H9 (cell line): Measurements from ENCODE around the gene COQ8B. TPM values are rescaled to one million over a fixed set of nuclear protein-coding genes. Genes with fewer than 3 reads are reported as not detected.
"Not testable (repeated sequence)": the region's sequence is repeated elsewhere in the genome, so short reads cannot be mapped to it uniquely, and the experiment has no call there.

Source experiments
- DNase-seq: peaks from one replicate; pipeline ENCODE4 v3.0.0-alpha.2; 2017
- H2AFZ ChIP-seq: one replicate; pipeline ENCODE4 v1.6.1; 2013; ENCODE audit warnings: mild to moderate bottlenecking, low read length, control low read depth, moderate library complexity
- H2AK5ac ChIP-seq: 2 replicates; pipeline ENCODE4 v1.6.1; 2013; ENCODE audit warnings: low read length, control low read depth, mixed read lengths; ENCODE audit not compliant: insufficient read length
- H2BK120ac ChIP-seq: one replicate; pipeline ENCODE4 v1.6.1; 2013; ENCODE audit warnings: low read depth, mild to moderate bottlenecking, low read length, control low read depth, inconsistent platforms; ENCODE audit not compliant: poor library complexity, severe bottlenecking
- H2BK12ac ChIP-seq: 2 replicates; pipeline ENCODE4 v1.6.1; 2013; ENCODE audit warnings: low read length, control low read depth, mixed read lengths, low read depth; ENCODE audit not compliant: insufficient read length
- H2BK15ac ChIP-seq: 2 replicates; pipeline ENCODE4 v1.6.1; 2013; ENCODE audit warnings: low read depth, low read length, control low read depth
- H2BK20ac ChIP-seq: one replicate; pipeline ENCODE4 v1.6.1; 2013; ENCODE audit warnings: low read depth, mild to moderate bottlenecking, low read length, control low read depth, inconsistent platforms; ENCODE audit not compliant: poor library complexity, severe bottlenecking
- H2BK5ac ChIP-seq: 2 replicates; pipeline ENCODE4 v1.6.1; 2013; ENCODE audit warnings: low read length, control low read depth, mixed read lengths; ENCODE audit not compliant: insufficient read length
- H3K14ac ChIP-seq: 2 replicates; pipeline ENCODE4 v1.6.1; 2013; ENCODE audit warnings: low read length, control low read depth; ENCODE audit not compliant: insufficient read depth
- H3K18ac ChIP-seq: 2 replicates; pipeline ENCODE4 v1.6.1; 2013; ENCODE audit warnings: low read depth, mild to moderate bottlenecking, mixed read lengths, low read length, control low read depth; ENCODE audit not compliant: insufficient read length
- H3K23ac ChIP-seq: 2 replicates; pipeline ENCODE4 v1.6.1; 2013; ENCODE audit warnings: low read length, control low read depth, mixed read lengths, low read depth; ENCODE audit not compliant: insufficient read length
- H3K23me2 ChIP-seq: 2 replicates; pipeline ENCODE4 v1.6.1; 2013; ENCODE audit warnings: low read depth, mild to moderate bottlenecking, mixed read lengths, low read length, control low read depth; ENCODE audit not compliant: insufficient read length, poor library complexity, severe bottlenecking
- H3K27ac ChIP-seq: 2 replicates; pipeline ENCODE4 v1.5.1; 2013; ENCODE audit warnings: low read length, control low read depth, mixed read lengths, low read depth; ENCODE audit not compliant: insufficient read length
- H3K27me3 ChIP-seq: 2 replicates; pipeline ENCODE4 v1.6.1; 2013; ENCODE audit warnings: low read length, control low read depth, inconsistent platforms; ENCODE audit not compliant: insufficient read depth
- H3K4ac ChIP-seq: 2 replicates; pipeline ENCODE4 v1.6.1; 2013; ENCODE audit warnings: low read depth, mild to moderate bottlenecking, control low read depth, inconsistent platforms, low read length, moderate library complexity
- H3K4me1 ChIP-seq: 2 replicates; pipeline ENCODE4 v1.6.1; 2013; ENCODE audit warnings: low read length, control low read depth, inconsistent platforms; ENCODE audit not compliant: insufficient read depth
- H3K4me2 ChIP-seq: 2 replicates; pipeline ENCODE4 v1.6.1; 2013; ENCODE audit warnings: low read length, control low read depth, mixed read lengths; ENCODE audit not compliant: insufficient read length, insufficient read depth
- H3K56ac ChIP-seq: 2 replicates; pipeline ENCODE4 v1.6.1; 2013; ENCODE audit warnings: low read depth, mild to moderate bottlenecking, mixed read lengths, low read length, control low read depth; ENCODE audit not compliant: insufficient read length
- H3K79me1 ChIP-seq: 2 replicates; pipeline ENCODE4 v1.6.1; 2013; ENCODE audit warnings: low read depth, mild to moderate bottlenecking, moderate library complexity, low read length, control low read depth, inconsistent platforms; ENCODE audit not compliant: insufficient read depth, poor library complexity, severe bottlenecking
- H3K79me2 ChIP-seq: 2 replicates; pipeline ENCODE4 v1.6.1; 2013; ENCODE audit warnings: low read length, control low read depth, inconsistent platforms; ENCODE audit not compliant: insufficient read depth
- H3K9ac ChIP-seq: 2 replicates; pipeline ENCODE4 v1.6.1; 2013; ENCODE audit warnings: low read length, control low read depth, mixed read lengths; ENCODE audit not compliant: insufficient read length; ENCODE audit errors: extremely low read depth
- H3K9me3 ChIP-seq: one replicate; pipeline ENCODE4 v1.6.1; 2013; ENCODE audit warnings: low read depth, low read length, inconsistent platforms; ENCODE audit not compliant: control insufficient read depth
- H3T11ph ChIP-seq: one replicate; pipeline ENCODE4 v1.6.1; 2013; ENCODE audit warnings: mild to moderate bottlenecking, low read length, control low read depth, inconsistent platforms
- H4K20me1 ChIP-seq: one replicate; pipeline ENCODE4 v1.6.1; 2013; ENCODE audit not compliant: control insufficient read depth, insufficient read length, insufficient read depth
- H4K5ac ChIP-seq: 2 replicates; pipeline ENCODE4 v1.6.1; 2013; ENCODE audit warnings: low read depth, mild to moderate bottlenecking, mixed read lengths, low read length, control low read depth; ENCODE audit not compliant: insufficient read length
- H4K8ac ChIP-seq: replicated peaks from 2 replicates; pipeline ENCODE4 v1.6.1; 2013; ENCODE audit warnings: low read length, control low read depth, mixed read lengths, low read depth; ENCODE audit not compliant: insufficient read length
- H4K91ac ChIP-seq: 2 replicates; pipeline ENCODE4 v1.6.1; 2013; ENCODE audit warnings: low read depth, mild to moderate bottlenecking, moderate library complexity, mixed read lengths, low read length, control low read depth; ENCODE audit not compliant: insufficient read length
- H3K27ac Mint-ChIP-seq, 3 experiments: 2 replicates in 2 of 3; 3 replicates in 1 of 3; pipeline ENCODE4 v1.8.0; 2020 to 2021; ENCODE audit warnings: mixed read lengths in 3 of 3, mild to moderate bottlenecking in 1 of 3, moderate library complexity in 1 of 3
- H3K27me3 Mint-ChIP-seq: 2 replicates; pipeline ENCODE4 v1.8.0; 2021; ENCODE audit warnings: low read depth, mild to moderate bottlenecking, moderate library complexity, mixed read lengths
- H3K36me3 Mint-ChIP-seq, 3 experiments: 2 replicates in 2 of 3; 3 replicates in 1 of 3; pipeline ENCODE4 v1.8.0; 2020 to 2021; ENCODE audit warnings: low read depth in 3 of 3, mixed read lengths in 3 of 3; ENCODE audit not compliant: insufficient read depth in 1 of 3
- H3K4me1 Mint-ChIP-seq, 2 experiments: 2 replicates each; pipeline ENCODE4 v1.8.0; 2020; ENCODE audit warnings: mixed read lengths in 2 of 2
- H3K4me3 Mint-ChIP-seq, 2 experiments: 2 replicates in 1 of 2; 3 replicates in 1 of 2; pipeline ENCODE4 v1.8.0; 2020 to 2021; ENCODE audit warnings: mild to moderate bottlenecking in 2 of 2, mixed read lengths in 2 of 2, moderate library complexity in 1 of 2
- H3K9me3 Mint-ChIP-seq, 2 experiments: 2 replicates in 1 of 2; 3 replicates in 1 of 2; pipeline ENCODE4 v1.8.0; 2020; ENCODE audit warnings: mild to moderate bottlenecking in 2 of 2, mixed read lengths in 2 of 2, moderate library complexity in 1 of 2
- WGBS: extraction: QIAGEN DNeasy Blood & Tissue Kit; methylation state at CpG from one replicate; pipeline ENCODE4 v1.1.7; 2013; ENCODE audit warnings: missing lambda C conversion rate, low lambda C conversion rate, mixed read lengths; ENCODE audit not compliant: insufficient read length; ENCODE audit errors: extremely low coverage; 5-methylcytosine and 5-hydroxymethylcytosine counted together
- long read RNA-seq: library from polyadenylated mRNA; unstranded; transcript quantifications from one replicate; pipeline ENCODE4 v2.0.0, GENCODE V29; 2020
- total RNA-seq: library from RNA; stranded (reverse); gene quantifications from 2 replicates; pipeline ENCODE4 v1.2.1, GENCODE V29; 2021
- TF ChIP-seq, protein P1 (sequence below): fragments of 200-600 bp; sonication (generic); conservative IDR thresholded peaks from 3 replicates; pipeline ENCODE4 v1.8.0; 2021; ENCODE audit warnings: antibody characterized with exemption, mild to moderate bottlenecking

The COQ8B gene
- 40.5 and 42.0 TPM in 2 replicates for total RNA-seq
- long read RNA-seq, transcript COQ8B-202 (15 exons, 2,443 nt) = major isoform, 20 of 217 reads
- long read RNA-seq, partial matches to known transcripts = 15 of 217 reads
- long read RNA-seq, other reads (novel, unspliced or antisense) = 181 of 217 reads

DNA sequence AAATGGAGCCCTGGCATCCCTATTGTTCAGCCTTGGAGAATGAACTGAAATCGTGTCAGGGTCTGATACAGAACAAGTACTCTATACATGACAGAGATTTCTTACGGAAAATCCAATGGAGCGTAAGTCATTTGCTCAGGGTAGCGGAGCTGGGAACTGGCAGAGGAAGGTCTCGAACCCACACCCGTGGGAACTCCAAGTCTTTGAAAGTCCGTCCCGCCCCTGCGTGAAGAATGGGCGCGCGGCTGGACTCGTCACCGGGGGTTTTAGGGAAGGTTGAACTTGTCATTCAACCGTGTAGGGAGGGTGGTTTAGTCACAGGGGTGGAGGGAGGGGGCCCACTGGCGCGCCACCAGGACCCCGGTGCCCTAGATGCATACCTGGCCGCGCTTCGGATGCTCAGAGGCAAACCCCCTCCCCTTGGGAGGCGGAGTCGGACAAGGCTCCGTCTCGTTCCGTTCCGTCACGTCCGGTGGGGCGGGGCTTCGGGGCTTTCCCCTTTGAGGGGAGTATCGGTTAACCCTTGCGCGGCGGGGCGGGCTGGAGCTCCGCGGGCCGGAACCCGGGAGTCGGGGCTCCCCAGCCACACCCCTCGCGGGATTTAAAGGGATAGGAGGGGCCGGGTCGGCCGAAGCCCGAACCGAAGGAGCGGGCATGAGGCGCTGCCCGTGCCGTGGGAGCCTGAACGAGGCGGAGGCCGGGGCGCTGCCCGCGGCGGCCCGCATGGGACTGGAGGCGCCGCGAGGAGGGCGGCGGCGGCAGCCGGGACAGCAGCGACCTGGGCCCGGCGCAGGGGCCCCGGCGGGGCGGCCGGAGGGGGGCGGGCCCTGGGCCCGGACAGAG is at the start of gene COQ8B, which contains the start of gene ITPKC:
Gene COQ8B (minus strand): TSS at position 405 of the 843 bp plus-strand sequence. CDS start 2,254 bp downstream, outside the sequence.
Gene ITPKC (plus strand): TSS at position 631 of the 843 bp plus-strand sequence. CDS start 24 bp downstream, at position 655.
- Histone ChIP-seq H3K14ac (peak within 1 kb of the TSS; percentile 88), H3K27ac (peak within 1 kb of the TSS; percentile 53), H3K79me2 (no peaks in the 10 kb centered on the region; the same call in 1 of the 2 replicates), H2AFZ (no peak within 1 kb of the TSS), H3K4me1 (no peaks in the 10 kb centered on the region; the same call in 1 of the 2 replicates), H3K9ac (peak within 1 kb of the TSS; percentile 85), H2BK5ac (no peak within 1 kb of the TSS), H3K9me3 (no peaks in the 10 kb centered on the region), H3K27me3 (no peaks in the 10 kb centered on the region), H4K91ac (peak within 1 kb of the TSS; percentile 15), H3K56ac (no peak within 1 kb of the TSS), H3K4ac (peak within 1 kb of the TSS; percentile 9; the same call in 1 of the 2 replicates), H2BK12ac (peak within 1 kb of the TSS; percentile 77), H3T11ph (no peak within 1 kb of the TSS), H2BK120ac (no peak within 1 kb of the TSS), H4K8ac (no peak within 1 kb of the TSS), H3K18ac (peak within 1 kb of the TSS; percentile 77), H2BK20ac (no peak within 1 kb of the TSS), H2BK15ac (no peak within 1 kb of the TSS), H3K23me2 (peaks cover 32% of the 10 kb centered on the region), H3K23ac (no peak within 1 kb of the TSS), H4K5ac (peak within 1 kb of the TSS; percentile 27), H3K79me1 (no peaks in the 10 kb centered on the region), H4K20me1 (no peaks in the 10 kb centered on the region), H2AK5ac (no peak within 1 kb of the TSS), H3K4me2 (peak within 1 kb of the TSS; percentile 90)
- WGBS = no CpG with 5 or more reads among the region's 76 CpGs
- peak within 1 kb of the TSS; percentile 91 to 99 (median 96) for H3K27ac Mint-ChIP-seq
- H3K27me3 Mint-ChIP-seq = no peaks in the 10 kb centered on the region
- H3K36me3 Mint-ChIP-seq = peaks cover 9 to 26% (median 19%) of the 10 kb centered on the region in 3 experiments
- H3K4me3 Mint-ChIP-seq = peak within 1 kb of the TSS; percentile 93 to 97
- TF ChIP-seq, protein P1, sequence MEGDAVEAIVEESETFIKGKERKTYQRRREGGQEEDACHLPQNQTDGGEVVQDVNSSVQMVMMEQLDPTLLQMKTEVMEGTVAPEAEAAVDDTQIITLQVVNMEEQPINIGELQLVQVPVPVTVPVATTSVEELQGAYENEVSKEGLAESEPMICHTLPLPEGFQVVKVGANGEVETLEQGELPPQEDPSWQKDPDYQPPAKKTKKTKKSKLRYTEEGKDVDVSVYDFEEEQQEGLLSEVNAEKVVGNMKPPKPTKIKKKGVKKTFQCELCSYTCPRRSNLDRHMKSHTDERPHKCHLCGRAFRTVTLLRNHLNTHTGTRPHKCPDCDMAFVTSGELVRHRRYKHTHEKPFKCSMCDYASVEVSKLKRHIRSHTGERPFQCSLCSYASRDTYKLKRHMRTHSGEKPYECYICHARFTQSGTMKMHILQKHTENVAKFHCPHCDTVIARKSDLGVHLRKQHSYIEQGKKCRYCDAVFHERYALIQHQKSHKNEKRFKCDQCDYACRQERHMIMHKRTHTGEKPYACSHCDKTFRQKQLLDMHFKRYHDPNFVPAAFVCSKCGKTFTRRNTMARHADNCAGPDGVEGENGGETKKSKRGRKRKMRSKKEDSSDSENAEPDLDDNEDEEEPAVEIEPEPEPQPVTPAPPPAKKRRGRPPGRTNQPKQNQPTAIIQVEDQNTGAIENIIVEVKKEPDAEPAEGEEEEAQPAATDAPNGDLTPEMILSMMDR = peak; percentile 19; the same call in 1 of the 3 replicates
- H3K4me1 Mint-ChIP-seq = peaks cover 27 to 44% of the 10 kb centered on the region in 2 experiments
- peak; percentile 98 for DNase-seq
- H3K9me3 Mint-ChIP-seq = no peaks in the 10 kb centered on the region; a peak in 1 of 5 replicates

DNA sequence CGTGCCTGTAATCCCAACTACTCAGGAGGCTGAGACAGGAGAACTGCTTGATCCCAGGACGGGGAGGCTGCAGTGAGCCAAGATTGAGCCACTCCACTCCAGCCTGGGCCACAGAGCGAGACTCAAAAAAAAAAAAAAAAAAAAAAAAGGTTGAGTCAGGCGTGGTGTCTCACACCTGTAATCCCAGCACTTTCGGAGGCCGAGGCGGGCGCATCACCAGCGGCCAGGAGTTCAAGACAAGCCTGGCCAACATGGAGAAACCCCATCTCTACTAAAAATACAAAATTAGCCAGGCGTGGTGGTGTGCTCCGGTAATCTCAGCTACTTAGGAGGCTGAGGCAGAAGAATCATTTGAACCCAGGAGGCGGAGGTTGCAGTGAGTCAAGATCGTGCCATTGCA is 49.7 kb upstream of the COQ8B start:
- not testable (repeated sequence) for H3K9me3 Mint-ChIP-seq, H3K23me2 ChIP-seq, H3K4ac ChIP-seq, H3K56ac ChIP-seq, H3K27ac ChIP-seq, H2BK120ac ChIP-seq, H3K79me2 ChIP-seq, H3K4me2 ChIP-seq, H3K9ac ChIP-seq, H4K8ac ChIP-seq, H4K20me1 ChIP-seq, H3K4me3 Mint-ChIP-seq, H3K4me1 Mint-ChIP-seq, DNase-seq, H3K23ac ChIP-seq, H3K4me1 ChIP-seq, H2BK15ac ChIP-seq, H2BK12ac ChIP-seq, H3T11ph ChIP-seq, H3K27me3 ChIP-seq, H4K5ac ChIP-seq, H3K79me1 ChIP-seq, H4K91ac ChIP-seq, H3K9me3 ChIP-seq, H3K27me3 Mint-ChIP-seq, H2AFZ ChIP-seq, H3K14ac ChIP-seq, H3K18ac ChIP-seq, H2BK5ac ChIP-seq, H2AK5ac ChIP-seq, H2BK20ac ChIP-seq
- WGBS = no CpG with 5 or more reads among the region's 13 CpGs
- H3K36me3 Mint-ChIP-seq = peaks cover 46 to 64% (median 48%) of the 10 kb centered on the region in 3 experiments
- H3K27ac Mint-ChIP-seq = peak overlapping the region in 2 of 3 experiments; percentile 40 to 67; a peak in 2 of 7 replicates
